OCI-M2 (cell line): ENCODE results near the gene ATP8A2.
"Not testable (repeated sequence)": the region's sequence is repeated elsewhere in the genome, so short reads cannot be mapped to it uniquely, and the experiment has no call there.

Source experiments
- DNase-seq: peaks from one replicate; lab custom pipeline; 2025; ENCODE audit not compliant: unreplicated experiment; lab: John Stamatoyannopoulos, UW

ATP8A2 gene

GRCh38 chr13:26053418-26053980, 681.7 kb downstream of the ATP8A2 start:
- DNase-seq: no peak

- DNase-seq: no peak
Measured at GRCh38 chr13:26054896-26055295, 683.1 kb downstream of the ATP8A2 start.

GRCh38 chr13:26058704-26059103, 686.9 kb downstream of the ATP8A2 start:
- DNase-seq: no peak

- DNase-seq: no peak
Measured at GRCh38 chr13:26060357-26060756, 688.6 kb downstream of the ATP8A2 start.

- no peak for DNase-seq
Measured at GRCh38 chr13:26061256-26061655, 689.5 kb downstream of the ATP8A2 start.

GRCh38 chr13:26061947-26062346, 690.2 kb downstream of the ATP8A2 start:
- DNase-seq: no peak

- DNase-seq: no peak
Measured at GRCh38 chr13:26062853-26063444, 691.2 kb downstream of the ATP8A2 start.

GRCh38 chr13:26066492-26066891, 694.7 kb downstream of the ATP8A2 start:
- DNase-seq: not testable (repeated sequence)

DNA sequence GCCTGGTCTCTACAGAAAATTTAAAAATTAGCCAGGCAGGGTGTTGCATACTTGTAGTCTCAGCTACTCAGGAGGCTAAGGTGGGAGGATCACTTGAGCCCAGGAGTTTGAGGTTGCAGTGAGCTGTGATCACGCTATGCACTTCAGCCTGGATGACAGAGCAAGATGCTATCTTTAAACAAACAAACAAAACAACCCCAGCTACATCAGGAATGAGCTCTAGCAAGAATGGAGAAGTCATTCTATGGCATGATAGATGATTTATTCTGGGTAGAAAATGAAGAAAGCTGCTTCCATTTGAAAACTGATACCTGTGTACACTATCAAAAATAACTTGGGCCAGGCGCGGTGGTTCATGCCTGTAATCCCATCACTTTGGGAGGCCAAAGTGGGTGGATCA, 695.8 kb downstream of the ATP8A2 start:
- no peak for DNase-seq

DNA sequence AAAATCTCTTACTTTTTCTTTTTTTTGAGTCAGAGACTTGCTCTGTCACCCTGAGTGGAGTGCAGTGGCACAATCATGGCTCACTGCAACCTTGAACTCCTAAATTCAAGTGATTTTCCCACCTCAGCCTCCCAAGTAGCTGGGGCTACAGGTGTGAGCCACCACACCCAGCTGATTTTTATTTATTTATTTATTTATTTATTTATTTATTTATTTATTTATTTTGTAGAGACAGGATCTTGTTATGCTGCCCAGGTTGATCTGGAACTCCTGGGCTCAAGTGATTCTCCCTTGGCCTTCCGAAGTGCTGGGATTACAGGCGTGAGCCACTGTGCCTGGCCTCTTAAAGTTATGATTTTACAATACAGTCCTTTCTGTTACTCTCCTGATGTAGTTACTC, 696.6 kb downstream of the ATP8A2 start:
- DNase-seq: not testable (repeated sequence)

DNA sequence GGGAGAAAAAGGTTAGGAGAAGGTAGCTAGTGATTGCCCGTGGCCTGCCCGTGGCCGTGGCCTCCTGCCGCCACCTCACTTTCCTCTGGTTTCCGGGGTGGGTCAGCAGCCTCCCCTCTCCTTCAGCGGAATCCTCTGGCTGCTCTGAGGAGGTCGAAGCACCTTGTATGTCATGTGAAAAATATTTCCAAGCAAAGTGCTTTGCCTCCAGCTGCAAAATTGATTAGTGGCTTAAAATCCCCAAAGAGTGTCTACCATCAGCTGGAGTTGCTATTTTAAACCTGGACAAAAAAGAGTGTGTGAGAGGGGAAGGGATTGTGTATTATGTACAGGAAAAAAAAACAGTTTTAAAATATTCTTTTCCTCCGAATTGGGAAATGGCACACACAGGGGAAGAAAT, 697.9 kb downstream of the ATP8A2 start:
- not testable (repeated sequence) for DNase-seq

GRCh38 chr13:26071691-26072090, 699.9 kb downstream of the ATP8A2 start:
- DNase-seq: no peak

- not testable (repeated sequence) for DNase-seq
Measured at GRCh38 chr13:26072335-26072734, 700.6 kb downstream of the ATP8A2 start.

DNA sequence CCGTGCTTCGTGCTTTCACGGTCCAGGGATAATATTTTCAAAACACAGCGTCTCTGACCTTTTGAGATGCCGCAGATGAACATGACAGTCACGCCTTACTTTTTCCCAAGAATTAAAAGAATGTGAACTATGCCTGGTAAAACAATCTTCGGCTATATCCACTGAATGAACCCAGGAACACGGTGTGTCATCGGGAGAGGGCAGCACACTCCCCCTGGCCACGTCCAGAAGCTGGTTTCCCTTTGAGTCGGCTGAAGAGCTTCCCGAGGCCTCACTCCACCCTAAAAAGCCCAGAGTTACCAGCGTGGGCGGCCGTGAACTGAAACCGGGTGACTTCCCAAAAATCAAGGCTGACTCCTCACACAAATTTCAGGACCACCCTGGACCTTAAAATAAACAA, 702.9 kb downstream of the ATP8A2 start:
- no peak for DNase-seq
